WI38 (cell line): ENCODE data around the gene KIAA1217.
"Not testable (repeated sequence)": the region's sequence is repeated elsewhere in the genome, so short reads cannot be mapped to it uniquely, and the experiment has no call there.

Experiments used
- H3K4me3 ChIP-seq: 2 replicates; pipeline ENCODE4 v1.5.1; 2011; ENCODE audit warnings: low read depth, mild to moderate bottlenecking, control low read depth, low read length
- TF ChIP-seq, protein P1 (sequence below): IDR thresholded peaks from 2 replicates; pipeline ENCODE4 v1.5.1; 2012; ENCODE audit warnings: low read depth, mild to moderate bottlenecking, control low read depth, low read length

Gene KIAA1217

DNA sequence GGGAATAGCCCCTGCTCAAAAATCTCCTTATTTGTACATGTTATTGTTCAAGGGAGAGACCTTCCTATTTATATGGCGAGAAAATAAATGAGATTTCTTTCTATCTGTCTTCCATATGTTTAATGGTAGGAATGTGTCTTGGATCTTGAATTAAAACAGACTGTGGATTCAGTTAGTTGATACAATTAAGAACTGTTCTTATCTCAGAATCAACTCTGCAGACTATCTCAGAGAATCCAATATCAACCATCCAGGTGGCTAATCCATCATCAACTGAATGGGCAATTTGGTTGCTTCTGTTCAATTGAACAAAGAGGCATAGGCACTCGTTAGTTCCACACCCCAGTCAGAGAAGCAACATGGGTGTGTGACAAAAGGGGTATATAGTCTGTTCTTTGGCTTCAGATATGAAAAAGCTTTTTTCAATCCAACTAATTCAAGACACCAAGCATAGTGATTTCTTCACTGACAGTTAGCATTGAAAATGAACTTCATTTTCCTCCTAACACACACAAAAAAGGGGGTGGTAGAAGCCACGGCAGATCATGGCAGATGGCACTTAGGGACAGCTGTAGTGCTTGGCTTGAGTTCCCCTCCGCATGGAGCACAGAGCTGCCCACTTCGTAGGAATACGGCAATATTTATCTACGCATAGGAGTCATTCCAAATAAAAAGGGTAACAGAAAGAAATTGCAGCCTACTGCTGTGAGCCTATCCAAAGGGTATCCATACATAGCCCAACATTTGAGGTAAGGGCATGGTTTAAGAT is 135.9 kb downstream of the KIAA1217 start:
- TF ChIP-seq, protein P1, sequence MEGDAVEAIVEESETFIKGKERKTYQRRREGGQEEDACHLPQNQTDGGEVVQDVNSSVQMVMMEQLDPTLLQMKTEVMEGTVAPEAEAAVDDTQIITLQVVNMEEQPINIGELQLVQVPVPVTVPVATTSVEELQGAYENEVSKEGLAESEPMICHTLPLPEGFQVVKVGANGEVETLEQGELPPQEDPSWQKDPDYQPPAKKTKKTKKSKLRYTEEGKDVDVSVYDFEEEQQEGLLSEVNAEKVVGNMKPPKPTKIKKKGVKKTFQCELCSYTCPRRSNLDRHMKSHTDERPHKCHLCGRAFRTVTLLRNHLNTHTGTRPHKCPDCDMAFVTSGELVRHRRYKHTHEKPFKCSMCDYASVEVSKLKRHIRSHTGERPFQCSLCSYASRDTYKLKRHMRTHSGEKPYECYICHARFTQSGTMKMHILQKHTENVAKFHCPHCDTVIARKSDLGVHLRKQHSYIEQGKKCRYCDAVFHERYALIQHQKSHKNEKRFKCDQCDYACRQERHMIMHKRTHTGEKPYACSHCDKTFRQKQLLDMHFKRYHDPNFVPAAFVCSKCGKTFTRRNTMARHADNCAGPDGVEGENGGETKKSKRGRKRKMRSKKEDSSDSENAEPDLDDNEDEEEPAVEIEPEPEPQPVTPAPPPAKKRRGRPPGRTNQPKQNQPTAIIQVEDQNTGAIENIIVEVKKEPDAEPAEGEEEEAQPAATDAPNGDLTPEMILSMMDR = no peak
- no peak overlapping the region for H3K4me3 ChIP-seq

DNA sequence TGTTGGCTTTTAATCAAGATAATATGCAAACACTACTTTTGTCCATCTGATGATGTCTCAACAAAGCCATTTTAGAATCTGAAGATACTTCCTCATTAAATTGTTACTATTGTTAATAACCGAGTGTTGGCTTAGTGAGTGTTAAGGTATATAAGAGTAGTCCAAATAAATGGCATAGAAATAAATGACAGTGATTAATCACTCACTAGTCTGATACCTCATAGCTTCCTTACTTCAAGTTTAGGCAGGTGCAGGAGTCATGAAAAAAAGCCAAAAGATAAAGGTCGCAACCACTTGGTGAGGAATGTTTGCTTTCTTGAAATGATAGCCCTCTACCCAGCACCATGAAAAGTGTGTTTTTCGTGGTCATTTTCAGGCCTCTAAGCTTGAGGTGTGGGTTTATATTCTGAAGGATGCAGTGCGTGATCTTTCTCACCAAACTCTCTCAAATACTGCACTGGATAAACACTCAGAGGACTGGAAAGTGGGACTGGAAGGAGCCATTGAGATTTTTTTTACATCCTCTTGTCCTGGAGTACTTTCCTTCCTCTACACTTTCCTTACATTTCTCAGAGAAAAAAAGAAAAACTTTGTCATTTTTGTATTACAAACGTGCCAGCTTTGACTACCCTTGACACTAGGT is 138.1 kb downstream of the KIAA1217 start:
- no peak overlapping the region for H3K4me3 ChIP-seq
- TF ChIP-seq, protein P1 = no peak

DNA sequence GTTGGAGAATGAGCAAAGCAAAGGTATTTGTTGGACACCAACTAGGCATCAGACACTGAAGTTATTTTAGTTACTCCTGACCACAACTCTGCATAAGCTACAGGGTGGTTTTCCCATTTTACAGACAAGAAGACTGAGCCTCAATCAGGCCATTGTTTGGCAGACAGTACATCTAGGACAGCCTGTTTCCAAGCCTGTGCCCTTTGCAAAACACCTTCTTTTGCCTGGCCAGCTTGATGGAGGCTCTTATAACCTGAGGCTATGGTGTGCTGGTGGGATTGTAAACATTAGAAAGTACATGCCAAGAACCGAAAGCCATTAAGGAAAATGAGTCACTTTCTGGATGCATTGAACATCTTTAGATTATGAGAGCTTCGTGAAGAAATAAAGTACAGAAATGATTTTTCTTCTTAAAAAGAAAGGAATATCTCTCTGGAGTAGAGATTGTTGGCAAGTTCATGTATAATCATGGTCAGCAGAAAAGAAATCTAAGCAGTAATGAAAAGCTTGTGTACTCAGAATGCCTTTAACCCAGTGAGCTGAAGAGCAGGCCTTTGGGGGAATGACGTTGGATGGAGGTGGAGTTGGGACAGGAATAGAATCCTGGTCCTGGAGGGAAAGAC is 140.6 kb downstream of the KIAA1217 start:
- TF ChIP-seq, protein P1 = no peak
- no peak overlapping the region for H3K4me3 ChIP-seq

DNA sequence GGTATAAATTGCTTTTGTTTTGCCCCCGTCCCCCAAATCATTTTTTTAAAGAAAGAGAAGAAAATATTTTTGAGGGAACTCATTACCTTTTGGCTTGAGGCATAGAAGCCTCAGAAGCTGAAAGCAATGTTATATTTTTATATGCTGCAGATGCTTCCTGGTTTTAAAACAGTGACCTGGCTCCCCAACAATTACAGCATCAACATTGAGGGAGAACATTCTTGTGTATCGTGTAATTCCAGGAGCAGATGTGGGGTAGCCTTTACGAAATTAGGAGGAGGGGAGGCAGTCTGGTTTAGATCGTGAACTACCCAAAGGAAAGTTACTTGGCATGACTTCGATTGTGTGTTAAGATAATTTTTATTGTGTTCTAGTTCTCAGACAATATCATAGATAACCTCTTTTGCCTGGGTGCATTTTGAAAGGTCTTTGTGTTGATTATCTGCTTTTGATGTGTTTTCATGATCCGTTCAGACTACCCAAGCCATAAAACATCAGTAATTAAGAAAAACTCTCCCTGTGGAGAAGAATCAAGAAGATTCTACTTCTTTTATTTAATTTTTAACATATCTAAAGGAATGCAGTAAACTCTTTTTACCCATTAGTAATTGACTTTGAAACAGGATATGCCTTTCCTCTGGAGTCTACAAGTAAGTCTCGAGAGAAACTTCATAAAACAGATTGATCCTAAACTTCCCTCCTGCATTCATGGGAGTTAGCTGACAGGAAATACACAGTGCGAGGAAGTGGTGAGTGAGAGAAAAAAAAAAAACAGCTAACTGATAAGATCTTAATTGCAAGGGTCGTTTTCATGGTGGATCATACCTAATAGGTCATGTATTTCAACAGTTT is 141.4 kb downstream of the KIAA1217 start:
- TF ChIP-seq, protein P1 = no peak

DNA sequence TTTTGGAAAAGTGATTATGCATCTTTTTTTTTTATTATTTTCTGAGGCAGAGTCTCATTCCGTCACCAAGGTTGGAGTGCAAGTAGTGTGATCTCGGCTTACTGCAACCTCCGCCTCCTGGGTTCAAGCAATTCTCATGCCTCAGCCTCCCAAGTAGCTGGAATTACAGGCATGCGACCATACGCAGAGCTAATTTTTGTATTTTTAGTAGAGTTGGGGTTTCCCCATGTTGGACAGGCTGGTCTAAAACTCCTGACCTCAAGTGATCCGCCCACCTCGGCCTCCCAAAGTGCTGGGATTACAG is 141.9 kb downstream of the KIAA1217 start:
- H3K4me3 ChIP-seq = not testable (repeated sequence)

More for the DNA sequence above, 141.4 kb downstream of the KIAA1217 start:
- H3K4me3 ChIP-seq = no peak overlapping the region

DNA sequence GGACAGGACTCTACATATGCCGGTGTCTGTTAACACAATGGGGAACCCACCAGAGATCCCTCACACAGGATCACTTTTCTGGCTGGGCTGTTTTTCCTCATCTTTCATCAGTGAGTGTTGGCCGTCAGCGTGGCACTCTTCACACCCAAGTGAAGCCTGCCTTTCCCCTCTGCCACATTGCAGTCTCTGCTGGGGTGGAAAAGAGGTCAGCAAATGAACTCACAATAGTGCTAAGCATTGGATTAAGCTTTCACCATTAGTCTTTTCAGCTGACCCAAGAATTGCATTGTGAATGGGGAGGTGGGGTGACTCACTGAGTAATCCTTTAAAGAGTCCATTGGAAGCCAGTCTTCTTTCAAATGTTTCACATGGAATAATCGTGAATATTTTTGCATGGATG is 143.0 kb downstream of the KIAA1217 start:
- TF ChIP-seq, protein P1 = no peak
- no peak overlapping the region for H3K4me3 ChIP-seq

DNA sequence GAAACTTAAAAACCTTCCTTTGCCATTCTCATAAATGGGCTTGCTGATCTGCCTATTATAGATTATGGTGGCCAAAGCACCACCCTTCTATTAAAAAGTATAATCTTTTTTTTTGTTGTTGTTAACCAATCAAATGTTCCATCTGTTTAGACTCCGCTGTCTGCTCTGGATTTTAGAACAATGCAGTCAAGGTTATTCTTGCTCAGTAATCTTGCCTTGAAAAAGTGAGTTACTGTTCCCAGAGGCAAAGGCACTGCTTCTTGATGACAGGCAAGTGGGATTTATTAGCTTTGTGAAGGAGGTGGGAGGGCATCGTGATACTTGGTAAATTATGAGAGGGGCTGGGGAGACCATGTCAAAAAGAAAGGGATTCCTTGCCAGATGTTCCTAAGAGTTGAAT is 143.5 kb downstream of the KIAA1217 start:
- H3K4me3 ChIP-seq = no peak overlapping the region

More for the DNA sequence above, 143.5 kb downstream of the KIAA1217 start:
- TF ChIP-seq, protein P1 = no peak
